ENCODE data around the gene POLR2E.

POLR2E gene

DNA sequence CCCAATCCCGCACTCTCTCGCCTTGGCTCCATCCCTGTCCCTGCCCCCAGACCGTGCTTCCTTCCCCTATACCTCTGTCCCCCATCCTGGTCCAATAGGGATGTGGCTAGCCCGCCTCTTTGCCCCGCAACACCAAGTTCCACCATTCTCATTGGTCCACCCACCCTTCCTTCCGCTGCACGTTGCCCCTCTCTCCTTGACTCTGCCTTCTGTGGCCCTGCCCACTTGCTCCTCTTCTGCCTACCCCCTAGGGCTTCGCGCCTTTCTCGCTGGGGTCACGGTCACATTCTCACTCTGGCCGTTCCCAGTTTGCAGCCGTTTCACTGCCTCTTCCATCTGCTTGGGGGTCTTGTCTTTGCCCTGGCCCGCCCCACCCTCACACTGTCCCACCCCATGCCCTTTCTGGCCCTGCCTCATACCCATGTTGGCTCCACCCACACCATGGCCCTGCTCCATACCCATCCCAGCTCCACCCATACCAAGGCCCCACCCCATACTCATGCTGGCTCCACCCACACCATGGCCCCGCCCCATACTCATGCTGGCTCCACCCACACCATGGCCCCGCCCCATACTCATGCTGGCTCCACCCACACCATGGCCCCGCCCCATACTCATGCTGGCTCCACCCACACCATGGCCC, 32.7 kb downstream of the POLR2E start:
- DNase-seq = no peak

- no peak for DNase-seq
Observed at GRCh38 chr19:1061987-1062386, 33.2 kb downstream of the POLR2E start.

DNA sequence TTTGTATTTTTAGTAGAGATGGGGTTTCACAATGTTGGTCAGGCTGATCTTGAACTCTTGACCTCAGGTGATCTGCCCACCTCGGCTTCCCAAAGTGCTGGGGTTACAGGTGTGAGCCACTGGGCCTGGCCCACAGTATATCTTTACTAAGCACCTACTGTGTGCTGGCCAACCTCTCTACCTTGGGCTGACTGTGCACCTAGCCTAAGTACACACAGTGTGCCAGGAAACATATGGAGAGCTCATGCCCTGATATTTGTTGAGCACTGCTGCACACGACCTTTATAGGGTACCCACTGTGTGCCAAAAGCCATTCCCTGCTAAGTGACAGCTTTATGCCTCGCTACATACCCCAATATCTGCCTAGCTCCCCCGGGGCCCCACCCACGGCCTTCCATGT, 34.5 kb downstream of the POLR2E start:
- no peak for DNase-seq

DNA sequence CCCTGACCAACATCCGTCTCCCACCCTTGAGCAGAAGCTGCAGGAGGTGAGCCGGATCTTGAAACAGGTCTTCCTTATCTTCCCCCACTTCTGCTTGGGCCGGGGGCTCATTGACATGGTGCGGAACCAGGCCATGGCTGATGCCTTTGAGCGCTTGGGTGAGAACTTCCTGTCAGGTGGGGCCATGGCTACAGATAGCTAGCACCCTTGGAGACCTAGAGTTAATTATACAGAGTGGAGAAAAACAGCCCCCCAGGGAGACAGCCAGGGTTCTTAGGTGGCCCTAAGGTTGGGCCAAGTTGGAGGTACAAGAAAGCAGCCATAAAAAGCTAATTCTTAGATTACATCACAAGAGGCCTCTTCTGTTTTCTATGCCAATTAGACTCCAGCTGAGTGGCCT, 37.1 kb downstream of the POLR2E start:
- DNase-seq = no peak

GRCh38 chr19:1057176-1057855, 37.9 kb downstream of the POLR2E start:
- DNase-seq = no peak

GRCh38 chr19:1055886-1056620, 39.1 kb downstream of the POLR2E start:
- DNase-seq = no peak

DNA sequence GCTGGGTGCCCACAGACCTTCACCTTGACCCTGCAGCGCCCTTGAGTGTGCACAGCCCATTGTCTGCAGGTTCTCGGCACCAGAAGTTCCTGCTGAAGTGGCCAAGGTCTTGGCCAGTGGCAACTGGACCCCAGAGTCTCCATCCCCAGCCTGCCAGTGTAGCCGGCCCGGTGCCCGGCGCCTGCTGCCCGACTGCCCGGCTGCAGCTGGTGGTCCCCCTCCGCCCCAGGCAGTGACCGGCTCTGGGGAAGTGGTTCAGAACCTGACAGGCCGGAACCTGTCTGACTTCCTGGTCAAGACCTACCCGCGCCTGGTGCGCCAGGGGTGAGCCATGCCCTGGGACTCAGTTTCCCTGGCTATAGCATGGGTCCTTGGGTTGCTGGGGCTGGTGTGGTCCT, 40.1 kb downstream of the POLR2E start:
- DNase-seq = no peak

GRCh38 chr19:1054102-1055027, 40.8 kb downstream of the POLR2E start:
- no peak for DNase-seq

DNA sequence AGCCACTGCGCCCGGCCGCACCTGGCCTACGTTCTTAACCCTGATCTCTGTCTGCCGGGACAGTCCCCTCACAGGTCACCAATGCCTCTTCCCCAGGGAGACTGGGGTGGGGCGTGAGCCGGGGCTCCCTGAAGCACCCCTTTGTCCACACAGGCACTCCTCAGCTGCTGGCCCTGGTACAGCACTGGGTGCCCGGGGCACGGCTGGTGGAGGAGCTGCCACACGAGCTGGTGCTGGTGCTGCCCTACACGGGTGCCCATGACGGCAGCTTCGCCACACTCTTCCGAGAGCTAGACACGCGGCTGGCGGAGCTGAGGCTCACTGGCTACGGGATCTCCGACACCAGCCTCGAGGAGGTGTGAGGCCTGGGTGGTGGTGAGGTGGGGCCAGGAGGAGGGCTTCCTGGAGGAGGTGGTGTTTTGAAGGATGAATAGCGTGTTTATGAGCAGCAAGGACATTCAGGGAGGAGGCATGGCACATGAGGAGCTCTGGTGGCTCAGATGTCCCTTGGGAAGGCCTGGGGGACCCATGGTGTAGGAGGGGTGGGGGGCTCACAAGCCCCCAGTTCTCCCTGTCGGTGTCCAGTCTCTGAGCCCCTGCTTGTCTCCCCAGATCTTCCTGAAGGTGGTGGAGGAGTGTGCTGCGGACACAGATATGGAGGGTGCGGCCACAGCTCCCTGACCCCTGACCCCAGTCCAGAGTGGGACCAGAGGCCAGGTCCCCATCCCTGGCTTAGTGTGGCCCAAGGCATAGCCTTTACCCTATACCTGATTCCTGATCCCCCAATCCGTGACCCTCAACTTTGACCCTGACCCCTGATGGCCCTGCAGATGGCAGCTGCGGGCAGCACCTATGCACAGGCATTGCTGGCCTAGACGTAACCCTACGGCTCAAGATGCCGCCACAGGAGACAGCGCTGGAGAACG, 41.7 kb downstream of the POLR2E start:
- no peak for DNase-seq

- DNase-seq = no peak
Observed at GRCh38 chr19:1052349-1052975, 42.7 kb downstream of the POLR2E start.

GRCh38 chr19:1051791-1052190, 43.4 kb downstream of the POLR2E start:
- no peak for DNase-seq

DNA sequence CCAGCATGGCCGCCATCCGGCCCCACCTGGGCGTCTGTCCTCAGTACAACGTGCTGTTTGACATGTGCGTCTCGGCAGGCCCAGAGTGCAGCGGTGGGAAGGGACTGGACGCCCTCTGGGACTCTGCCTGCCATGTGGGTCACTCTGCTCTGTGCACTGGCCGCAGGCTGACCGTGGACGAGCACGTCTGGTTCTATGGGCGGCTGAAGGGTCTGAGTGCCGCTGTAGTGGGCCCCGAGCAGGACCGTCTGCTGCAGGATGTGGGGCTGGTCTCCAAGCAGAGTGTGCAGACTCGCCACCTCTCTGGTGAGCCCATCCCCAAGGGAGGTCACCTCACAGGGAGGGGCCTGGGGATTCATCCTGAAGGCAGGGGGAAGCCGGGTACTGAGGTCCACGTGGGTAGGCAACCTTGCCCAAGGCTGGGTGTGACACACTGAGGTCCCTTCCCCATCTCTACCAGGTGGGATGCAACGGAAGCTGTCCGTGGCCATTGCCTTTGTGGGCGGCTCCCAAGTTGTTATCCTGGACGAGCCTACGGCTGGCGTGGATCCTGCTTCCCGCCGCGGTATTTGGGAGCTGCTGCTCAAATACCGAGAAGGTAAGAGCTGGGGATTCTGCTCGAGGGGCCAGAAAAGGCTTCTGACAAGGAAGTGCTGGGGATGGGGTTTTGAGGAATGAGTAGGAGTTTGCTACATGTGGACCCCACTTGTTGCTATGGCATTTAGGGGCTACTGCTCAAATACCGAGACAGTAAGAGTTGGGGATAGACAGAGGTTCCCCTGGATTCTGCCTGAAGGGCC, 44.0 kb downstream of the POLR2E start:
- DNase-seq = no peak

DNA sequence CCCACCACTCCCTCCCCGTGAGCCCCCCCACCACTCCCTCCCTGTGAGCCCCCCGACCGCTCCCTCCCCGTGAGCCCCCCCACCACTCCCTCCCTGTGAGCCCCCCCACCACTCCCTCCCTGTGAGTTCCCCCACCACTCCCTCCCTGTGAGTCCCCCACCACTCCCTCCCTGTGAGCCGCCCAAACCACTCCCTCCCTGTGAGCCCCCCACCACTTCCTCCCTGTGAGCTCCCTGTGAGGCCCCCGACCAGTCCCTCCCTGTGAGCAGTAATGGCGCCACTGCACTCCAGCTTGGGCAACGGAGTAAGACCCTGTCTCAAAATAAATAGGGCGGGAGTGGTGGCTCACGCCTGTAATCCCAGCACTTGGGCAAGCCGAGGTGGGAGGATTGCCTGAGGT, 45.4 kb downstream of the POLR2E start:
- DNase-seq = no peak

GRCh38 chr19:1049106-1049505, 46.1 kb downstream of the POLR2E start:
- no peak for DNase-seq

GRCh38 chr19:1047696-1048147, 47.5 kb downstream of the POLR2E start:
- DNase-seq = no peak

GRCh38 chr19:1046836-1047695, 48.1 kb downstream of the POLR2E start:
- DNase-seq = no peak

GRCh38 chr19:1046117-1046626, 49.0 kb downstream of the POLR2E start:
- no peak for DNase-seq

- no peak for DNase-seq
Observed at GRCh38 chr19:1045247-1045603, 50.0 kb downstream of the POLR2E start.

All from right forelimb (tissue), 1 donor.